ENCODE measurements around the gene SMPD3. TPM values are rescaled to one million over a fixed set of nuclear protein-coding genes. Genes with fewer than 3 reads are reported as not detected.

SMPD3 gene
- total RNA-seq, 1 donor from 2014 or later, result not detected

DNA sequence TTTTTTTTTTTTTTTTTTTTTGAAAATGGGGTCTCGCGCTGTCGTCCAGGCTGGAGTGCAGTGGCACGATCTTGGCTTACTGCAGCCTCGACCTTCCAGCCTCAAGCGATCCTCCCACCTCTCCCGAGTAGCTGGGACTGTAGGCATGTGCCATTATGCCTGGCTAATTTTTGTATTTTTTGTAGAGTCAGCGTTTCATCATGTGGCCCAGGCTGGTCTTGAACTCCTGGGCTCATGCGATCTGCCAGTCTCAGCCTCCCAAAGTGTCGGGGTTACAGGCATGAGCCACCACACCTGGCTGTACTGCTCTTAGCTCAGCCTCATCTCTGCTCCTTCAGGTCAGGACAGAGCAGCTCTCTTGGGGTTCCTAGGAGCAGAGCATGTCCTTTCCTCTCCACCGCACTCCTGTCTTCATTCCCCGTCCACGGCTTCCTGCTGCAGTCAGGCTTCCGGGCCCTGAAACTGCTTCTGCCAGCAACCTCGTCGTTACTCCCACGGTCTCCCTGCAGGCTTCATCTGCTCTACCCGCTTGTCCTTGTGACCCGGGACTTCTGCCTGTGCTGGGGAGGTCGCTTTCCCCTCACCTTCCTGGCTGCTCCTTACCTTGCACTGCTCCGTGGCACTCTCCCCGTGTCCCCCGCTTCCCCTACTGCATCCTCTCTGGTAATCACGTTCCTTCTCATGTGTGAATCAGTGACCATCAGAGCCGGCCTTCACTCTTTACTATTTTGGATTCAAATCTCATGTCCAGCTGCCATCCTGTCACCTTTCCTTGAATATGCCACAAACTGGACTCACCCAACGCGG lies 99.5 kb downstream of the SMPD3 start:
- no peak for DNase-seq (ENCODE audit: low read depth)
- peak; percentile 18 for FAIRE-seq
- Histone ChIP-seq H3K27me3 (ENCODE audit: control insufficient read depth, insufficient read depth, low read length) (no peaks in the 10 kb centered on the region), H3K36me3 (ENCODE audit: control insufficient read depth, insufficient read depth, low read length) (peaks cover 26% of the 10 kb centered on the region), H3K4me3 (ENCODE audit: low read depth, low read length) (no peak overlapping the region)
- TF ChIP-seq, protein P1, sequence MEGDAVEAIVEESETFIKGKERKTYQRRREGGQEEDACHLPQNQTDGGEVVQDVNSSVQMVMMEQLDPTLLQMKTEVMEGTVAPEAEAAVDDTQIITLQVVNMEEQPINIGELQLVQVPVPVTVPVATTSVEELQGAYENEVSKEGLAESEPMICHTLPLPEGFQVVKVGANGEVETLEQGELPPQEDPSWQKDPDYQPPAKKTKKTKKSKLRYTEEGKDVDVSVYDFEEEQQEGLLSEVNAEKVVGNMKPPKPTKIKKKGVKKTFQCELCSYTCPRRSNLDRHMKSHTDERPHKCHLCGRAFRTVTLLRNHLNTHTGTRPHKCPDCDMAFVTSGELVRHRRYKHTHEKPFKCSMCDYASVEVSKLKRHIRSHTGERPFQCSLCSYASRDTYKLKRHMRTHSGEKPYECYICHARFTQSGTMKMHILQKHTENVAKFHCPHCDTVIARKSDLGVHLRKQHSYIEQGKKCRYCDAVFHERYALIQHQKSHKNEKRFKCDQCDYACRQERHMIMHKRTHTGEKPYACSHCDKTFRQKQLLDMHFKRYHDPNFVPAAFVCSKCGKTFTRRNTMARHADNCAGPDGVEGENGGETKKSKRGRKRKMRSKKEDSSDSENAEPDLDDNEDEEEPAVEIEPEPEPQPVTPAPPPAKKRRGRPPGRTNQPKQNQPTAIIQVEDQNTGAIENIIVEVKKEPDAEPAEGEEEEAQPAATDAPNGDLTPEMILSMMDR (IDR thresholded peaks at IDR 0.05; ENCODE audit: insufficient read depth, low read length, severe bottlenecking), result no peak

DNA sequence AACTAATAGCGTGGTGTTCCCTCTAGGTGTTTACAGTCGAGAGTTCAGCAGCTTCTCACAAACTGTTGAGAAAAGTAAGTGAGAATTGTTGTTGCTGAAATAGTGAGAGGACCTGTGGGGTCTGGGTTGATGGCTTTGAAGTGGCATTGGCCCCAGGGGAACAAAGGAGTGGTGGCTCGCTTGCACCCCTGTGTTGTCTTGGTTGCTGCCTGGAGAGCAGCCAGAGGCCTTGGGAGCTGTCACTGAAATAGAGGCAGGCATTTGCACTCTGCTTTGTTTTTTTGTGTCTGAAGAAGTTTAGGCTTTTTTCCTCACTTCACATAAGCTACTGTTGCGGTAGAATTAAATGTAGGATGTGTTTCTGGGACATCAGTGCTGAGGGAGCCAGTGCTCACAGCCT lies 100.7 kb downstream of the SMPD3 start:
- no peak overlapping the region for H3K4me3 ChIP-seq (ENCODE audit: low read depth, low read length)
- peaks cover 25% of the 10 kb centered on the region for H3K36me3 ChIP-seq (ENCODE audit: control insufficient read depth, insufficient read depth, low read length)
- FAIRE-seq (no peak), DNase-seq (ENCODE audit: low read depth) (no peak)
- TF ChIP-seq, protein P1 (IDR thresholded peaks at IDR 0.05; ENCODE audit: insufficient read depth, low read length, severe bottlenecking), result no peak
- no peaks in the 10 kb centered on the region for H3K27me3 ChIP-seq (ENCODE audit: control insufficient read depth, insufficient read depth, low read length)

DNA sequence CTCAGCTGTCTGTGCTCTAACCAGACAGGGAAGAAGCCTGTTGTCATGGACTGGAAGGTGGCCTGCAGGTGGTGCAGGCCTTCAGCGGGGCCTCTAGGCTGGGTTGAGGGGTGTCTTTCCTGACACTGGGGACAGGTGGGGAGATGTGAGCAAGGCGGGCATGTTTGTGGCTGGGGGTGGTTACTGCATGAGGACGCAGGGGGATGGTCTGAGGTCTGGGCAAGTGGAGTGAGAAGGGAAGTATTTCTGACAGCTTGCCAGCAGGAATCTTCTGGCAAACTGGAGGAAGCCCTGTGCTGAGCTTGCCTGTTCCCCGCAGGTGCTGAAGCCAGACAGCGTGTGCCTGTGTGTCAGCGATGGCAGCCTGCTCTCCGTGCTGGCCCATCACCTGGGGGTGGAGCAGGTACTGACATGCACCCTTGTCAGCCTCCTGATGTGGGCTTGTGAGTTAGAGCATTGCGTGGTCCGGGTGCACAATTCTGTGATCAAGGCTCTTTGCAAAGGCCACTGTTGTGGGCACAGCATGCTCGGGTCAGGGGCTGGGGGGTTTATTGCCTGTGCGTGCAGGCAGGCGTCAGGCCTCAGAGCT lies 101.3 kb downstream of the SMPD3 start:
- no peak for FAIRE-seq
- TF ChIP-seq, protein P1 (IDR thresholded peaks at IDR 0.05; ENCODE audit: insufficient read depth, low read length, severe bottlenecking), result no peak
- Histone ChIP-seq H3K27me3 (ENCODE audit: control insufficient read depth, insufficient read depth, low read length) (no peaks in the 10 kb centered on the region), H3K36me3 (ENCODE audit: control insufficient read depth, insufficient read depth, low read length) (peaks cover 24% of the 10 kb centered on the region), H3K4me3 (ENCODE audit: low read depth, low read length) (no peak overlapping the region)
- DNase-seq (ENCODE audit: low read depth), result no peak

DNA sequence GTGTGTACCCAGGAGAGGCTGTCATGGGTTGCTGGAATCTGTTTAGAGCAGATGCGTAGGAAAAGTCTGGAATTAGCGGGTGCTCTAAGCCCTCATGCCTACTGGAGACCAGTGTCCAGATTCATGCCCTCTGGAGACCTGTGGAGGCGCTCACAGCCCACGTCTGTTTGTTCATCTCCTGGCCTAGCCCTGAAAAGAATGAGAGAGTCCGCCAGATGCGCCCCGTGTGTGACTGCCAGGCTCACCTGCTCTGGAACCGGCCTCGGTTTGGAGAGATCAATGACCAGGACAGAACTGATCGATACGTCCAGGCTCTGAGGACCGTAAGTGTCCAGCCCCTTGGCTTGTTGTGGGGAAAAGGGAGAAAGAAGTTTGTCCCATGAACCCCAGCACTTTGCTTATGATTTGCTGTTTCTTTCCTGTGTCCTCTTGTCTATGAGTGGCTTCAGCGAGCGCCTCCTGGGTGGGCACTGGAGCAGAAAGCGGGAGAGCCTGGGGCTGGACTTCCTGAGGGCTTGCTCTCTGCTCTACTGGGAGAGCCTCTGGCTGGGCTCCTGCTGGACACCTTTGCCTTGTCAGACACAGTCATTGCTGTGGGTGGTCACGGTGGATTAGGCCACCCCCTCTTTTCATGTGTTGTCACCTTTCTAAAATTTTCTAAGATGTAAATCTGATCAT lies 102.2 kb downstream of the SMPD3 start:
- Histone ChIP-seq H3K27me3 (ENCODE audit: control insufficient read depth, insufficient read depth, low read length) (no peaks in the 10 kb centered on the region), H3K4me3 (ENCODE audit: low read depth, low read length) (no peak overlapping the region), H3K36me3 (ENCODE audit: control insufficient read depth, insufficient read depth, low read length) (peaks cover 24% of the 10 kb centered on the region)
- TF ChIP-seq, protein P1 (IDR thresholded peaks at IDR 0.05; ENCODE audit: insufficient read depth, low read length, severe bottlenecking), result no peak
- no peak for DNase-seq (ENCODE audit: low read depth)
- no peak for FAIRE-seq

DNA sequence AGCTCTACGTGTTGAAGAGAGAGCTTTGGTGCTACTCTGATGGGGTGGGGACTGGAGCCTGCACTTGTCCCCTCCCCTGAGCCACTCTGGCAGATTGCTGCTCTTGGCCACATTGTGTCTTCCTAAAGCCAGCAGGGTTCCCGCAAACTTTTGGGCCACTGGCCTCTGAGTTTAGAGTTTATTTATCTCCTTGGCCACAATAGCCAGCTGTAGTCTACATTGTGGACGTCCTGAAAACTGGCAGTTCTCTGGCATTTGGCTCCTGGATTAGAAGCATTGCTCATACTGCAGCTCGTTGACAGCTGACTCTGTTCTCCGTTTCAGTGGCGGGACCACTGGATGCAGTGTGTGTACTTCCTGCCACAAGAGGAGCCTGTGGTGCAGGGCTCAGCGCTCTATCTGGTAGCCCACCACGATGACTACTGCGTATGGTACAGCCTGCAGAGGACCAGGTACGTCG lies 102.9 kb downstream of the SMPD3 start:
- no peak for FAIRE-seq

More for the DNA sequence above, 102.9 kb downstream of the SMPD3 start:
- no peaks in the 10 kb centered on the region for H3K27me3 ChIP-seq (ENCODE audit: control insufficient read depth, insufficient read depth, low read length)
- H3K36me3 ChIP-seq (ENCODE audit: control insufficient read depth, insufficient read depth, low read length), result peaks cover 22% of the 10 kb centered on the region
- no peak for DNase-seq (ENCODE audit: low read depth)
- TF ChIP-seq, protein P1 (IDR thresholded peaks at IDR 0.05; ENCODE audit: insufficient read depth, low read length, severe bottlenecking), result no peak
- no peak overlapping the region for H3K4me3 ChIP-seq (ENCODE audit: low read depth, low read length)

Data from bronchial epithelial cell (primary cell).